HG03575 (cell line): Measurements from ENCODE around the gene NFATC1.

Experiments
- ATAC-seq: cut with Tn5 transposase; IDR thresholded peaks from one replicate; pipeline ENCODE4 v1.9.1; 2021; ENCODE audit not compliant: unreplicated experiment, insufficient number of reproducible peaks, low FRiP score; ENCODE audit errors: extremely low read depth

NFATC1 gene

DNA sequence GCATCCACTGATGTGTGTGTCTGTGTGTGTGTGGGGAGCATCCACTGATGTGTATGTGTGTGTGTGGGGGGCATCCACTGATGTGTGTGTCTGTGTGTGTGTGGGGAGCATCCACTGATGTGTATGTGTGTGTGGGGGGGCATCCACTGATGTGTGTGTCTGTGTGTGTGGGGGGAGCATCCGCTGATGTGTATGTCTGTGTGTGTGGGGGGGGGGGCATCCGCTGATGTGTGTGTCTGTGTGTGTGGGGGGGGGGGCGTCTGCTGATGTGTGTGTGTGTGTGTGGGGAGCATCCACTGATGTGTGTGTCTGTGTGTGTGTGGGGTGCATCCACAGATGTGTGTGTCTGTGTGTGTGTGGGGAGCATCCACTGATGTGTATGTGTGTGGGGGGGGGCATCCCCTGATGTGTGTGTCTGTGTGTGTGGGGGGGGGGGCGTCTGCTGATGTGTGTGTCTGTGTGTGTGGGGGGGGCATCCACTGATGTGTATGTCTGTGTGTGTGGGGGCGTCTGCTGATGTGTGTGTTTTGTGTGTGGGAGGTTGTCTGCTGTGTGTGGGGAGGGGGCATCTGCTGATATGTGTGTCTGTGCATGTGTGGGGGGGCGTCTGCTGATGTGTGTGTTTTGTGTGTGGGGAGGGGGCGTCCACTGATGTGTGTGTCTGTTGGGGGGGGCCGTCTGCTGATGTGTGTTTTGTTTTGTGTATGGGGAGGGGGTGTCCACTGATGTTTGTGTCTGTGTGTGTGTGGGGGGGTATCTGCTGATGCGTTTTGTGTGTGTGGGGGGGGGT is 125.9 kb downstream of the NFATC1 start:
- no peak for ATAC-seq

DNA sequence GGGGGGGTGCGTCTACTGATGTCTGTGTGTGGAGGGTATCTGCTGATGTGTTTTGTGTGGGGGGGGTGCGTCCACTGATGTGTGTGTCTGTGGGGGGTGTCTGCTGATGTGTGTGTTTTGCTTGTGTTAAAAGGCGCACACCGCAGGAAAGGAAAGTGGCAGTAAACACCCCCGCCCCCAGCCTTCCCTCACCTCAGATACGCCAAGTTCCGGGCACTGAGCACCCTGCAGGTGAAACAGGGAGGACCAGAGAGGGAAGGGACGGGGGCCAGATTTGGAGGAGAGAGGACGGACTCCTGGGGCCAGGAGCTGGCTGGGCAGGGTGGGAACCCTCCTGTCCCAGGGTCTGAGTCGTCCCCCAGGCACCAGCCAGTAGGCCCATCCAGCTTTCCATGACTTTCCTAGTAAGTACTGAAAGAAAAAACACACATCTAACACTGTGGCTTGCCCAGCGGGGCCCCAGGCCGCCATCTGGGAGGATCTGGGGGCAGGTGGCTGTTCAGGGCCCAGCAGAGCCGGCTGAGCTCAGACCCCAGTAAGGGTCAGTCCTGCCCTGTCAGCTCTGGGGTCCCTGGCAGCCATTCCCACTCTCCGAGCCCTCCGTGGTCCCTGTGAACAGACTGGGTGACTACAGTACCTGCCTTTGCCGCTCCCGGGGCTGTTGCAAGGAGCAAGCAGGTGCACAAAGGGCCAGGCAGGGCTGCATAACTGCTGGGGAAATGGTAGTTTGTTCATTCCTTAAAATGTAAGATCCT is 126.9 kb downstream of the NFATC1 start:
- no peak for ATAC-seq

DNA sequence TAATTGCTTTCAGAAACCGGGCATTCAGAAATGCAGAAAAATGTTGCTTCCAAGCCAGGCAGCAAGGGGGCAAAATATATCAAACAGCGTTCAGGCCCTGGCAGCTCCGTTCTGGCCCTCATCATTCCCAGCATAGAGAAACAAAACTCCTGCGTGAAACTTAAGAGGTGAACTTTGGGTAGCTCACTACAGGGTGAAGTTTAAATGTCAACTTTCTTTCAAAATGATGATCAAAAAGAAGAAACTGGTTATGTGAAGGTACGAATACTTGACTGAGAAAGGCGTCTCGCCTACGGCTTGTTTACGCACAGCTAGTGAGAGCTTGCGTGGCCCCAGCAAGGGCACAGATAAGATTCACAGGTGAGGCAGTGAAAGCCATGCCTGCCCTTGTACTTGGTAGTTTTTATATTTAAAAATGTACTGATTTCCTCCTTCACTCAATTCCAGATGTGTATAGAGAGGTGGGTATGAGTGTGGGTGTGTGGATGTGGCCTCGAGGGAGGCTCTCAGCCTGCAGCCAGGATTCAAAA is 127.5 kb downstream of the NFATC1 start:
- ATAC-seq = peak; percentile 25

DNA sequence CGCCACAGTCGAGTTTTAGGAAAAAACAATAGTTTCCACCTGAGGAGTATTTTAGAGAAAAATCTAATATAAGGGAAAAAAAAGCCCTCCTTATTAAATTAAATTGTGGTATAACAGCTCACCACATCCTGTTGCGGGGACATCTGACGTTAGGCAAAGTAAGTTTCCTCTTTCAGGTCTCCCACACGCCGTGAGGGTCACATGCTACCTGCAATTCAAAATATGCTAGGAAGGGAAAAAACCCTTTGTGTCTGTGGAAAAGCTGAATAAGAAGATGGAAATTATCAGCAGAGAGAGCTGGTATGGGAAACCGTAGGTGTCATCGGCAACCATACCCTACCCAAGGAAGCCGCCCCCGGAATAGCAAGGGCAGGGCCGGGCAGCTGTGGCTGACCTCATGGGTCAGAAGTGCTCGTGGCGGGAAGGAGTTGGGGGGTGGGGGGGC is 128.0 kb downstream of the NFATC1 start:
- peak; percentile 69 for ATAC-seq

- ATAC-seq = peak; percentile 3
These were observed 128.7 kb downstream of the NFATC1 start for GRCh38 chr18:79524181-79525078.

GRCh38 chr18:79525556-79526467 is 130.1 kb downstream of the NFATC1 start:
- ATAC-seq = no peak

- ATAC-seq = no peak
These were observed 131.0 kb downstream of the NFATC1 start for GRCh38 chr18:79526468-79527460.

DNA sequence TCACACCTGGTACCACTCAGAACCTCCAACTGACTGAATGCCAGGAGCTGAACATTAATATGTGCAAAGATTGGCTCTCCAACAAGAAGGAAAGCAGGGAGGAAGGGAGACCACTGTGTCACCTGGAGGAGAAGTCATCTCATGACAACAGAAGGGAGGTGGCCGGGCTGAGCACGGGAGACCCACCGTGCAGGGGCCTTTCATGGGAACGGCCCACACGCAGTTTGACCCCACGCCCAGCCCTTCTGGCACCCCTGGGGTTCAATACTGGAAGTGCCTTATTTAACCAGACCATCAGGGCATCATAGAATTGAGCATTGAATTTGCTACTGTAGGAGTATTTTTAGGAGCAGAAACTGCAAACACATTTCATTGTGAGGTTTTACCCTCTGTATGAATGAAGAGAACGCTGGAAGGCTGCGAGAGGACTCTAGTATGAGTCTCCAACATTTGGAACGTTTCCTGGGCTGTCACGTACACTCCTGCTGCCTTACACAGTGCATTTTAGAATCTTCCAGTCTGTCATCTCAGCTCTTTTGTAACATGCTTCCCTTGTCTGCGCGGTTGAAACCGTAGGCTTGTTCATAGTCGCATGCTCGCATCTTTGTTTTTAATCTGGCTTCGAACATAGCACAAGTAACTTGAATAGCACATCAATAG is 132.1 kb downstream of the NFATC1 start:
- no peak for ATAC-seq

DNA sequence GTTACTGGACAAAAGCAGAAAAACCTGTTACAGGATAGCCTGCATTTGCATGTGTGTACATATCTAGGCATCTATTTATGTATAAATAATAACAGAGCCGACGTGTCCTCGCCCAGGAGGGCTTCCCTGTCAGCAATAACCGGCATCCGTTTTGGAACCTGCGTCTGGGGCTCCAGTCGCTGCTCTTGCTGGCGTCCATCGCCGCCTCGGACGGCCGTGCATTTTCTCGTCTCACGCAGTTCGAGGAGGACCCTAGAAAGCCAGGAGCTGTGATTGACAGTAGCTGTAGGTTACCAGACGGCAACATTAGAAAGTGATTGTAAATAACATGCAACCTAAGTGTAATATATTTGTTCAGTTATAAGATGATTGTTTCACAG is 132.6 kb downstream of the NFATC1 start:
- ATAC-seq = no peak

DNA sequence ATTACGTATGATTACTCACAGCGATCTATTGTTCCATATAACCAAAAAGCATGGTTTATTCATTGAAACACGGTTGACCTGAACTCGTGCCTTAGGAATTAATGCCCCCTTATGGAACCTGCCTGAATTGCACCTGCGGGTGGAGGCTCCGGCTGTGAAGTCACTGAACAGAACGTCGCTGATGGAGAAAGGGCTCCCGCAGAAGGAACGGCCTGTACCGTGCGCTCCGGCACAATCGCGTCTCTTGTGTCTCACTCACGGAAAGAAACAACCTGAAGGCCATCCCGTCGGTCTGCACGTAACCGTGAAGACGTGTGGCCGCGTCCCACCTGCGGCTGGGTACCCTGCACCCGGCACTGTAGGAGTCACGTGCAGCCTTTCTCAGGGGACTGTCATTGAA is 133.1 kb downstream of the NFATC1 start:
- no peak for ATAC-seq

DNA sequence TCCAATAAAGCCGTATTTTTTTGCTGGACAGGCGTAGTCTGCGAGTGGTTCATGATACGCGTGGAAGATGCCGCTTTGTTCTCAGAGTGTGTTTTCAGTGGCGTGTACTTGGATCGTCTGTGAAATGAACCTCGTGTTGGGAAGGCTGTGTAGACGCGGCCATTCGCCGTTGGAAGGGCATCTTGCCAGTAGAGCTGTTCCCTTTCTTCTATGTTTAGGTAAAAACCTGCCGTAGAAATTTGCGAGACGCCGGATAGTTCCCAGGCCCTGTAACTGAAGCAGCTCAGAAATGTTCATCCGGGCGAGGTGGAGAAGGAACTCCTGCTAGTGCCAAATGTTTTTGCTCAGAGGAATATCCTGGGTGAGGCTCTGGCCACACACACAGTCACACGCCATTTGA is 133.6 kb downstream of the NFATC1 start:
- no peak for ATAC-seq

GRCh38 chr18:79529991-79530390 is 134.3 kb downstream of the NFATC1 start:
- no peak for ATAC-seq

- no peak for ATAC-seq
These were observed 135.1 kb downstream of the NFATC1 start for GRCh38 chr18:79530821-79531220.

- ATAC-seq = no peak
These were observed 135.7 kb downstream of the NFATC1 start for GRCh38 chr18:79531386-79531785.

GRCh38 chr18:79531926-79532312 is 136.2 kb downstream of the NFATC1 start:
- ATAC-seq = no peak

DNA sequence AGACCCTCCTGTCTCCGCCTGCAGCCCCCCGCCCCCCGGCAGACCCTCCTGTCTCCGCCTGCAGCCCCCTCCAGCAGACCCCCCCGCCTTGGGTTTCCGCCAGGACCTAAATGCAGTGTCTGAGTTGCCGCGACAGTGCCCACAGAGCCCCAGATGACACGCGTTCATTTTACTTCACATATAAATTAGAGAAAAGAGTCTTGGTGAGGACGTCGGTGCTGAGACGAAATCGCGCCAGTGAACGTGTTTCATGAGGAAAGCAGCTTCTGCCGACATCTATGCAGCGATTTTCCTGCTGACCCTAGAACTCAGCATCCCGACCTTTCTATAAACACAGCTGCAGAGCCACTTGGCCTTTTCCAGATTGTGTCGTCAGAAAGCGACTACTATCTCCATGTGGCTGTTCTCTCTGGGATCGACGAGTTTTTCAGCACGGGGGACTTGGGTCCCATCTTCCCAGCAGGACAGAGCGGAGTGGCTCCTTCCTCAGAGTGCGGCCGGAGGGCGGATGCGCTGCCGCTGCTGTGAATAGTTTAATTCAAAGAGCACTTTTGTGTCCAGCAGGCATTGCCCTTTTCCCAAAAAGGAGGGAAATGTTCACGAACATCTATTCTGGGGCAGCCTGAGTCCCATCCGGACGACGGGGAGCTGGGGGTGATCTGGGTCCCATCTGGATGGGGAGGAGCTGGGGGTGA is 136.7 kb downstream of the NFATC1 start:
- no peak for ATAC-seq
